Right atrium auricular region (tissue), 2 donors: ENCODE results near the gene HTR7. TPM values are rescaled to one million over a fixed set of nuclear protein-coding genes. Genes with fewer than 3 reads are reported as not detected.

Experiments
- DNase-seq: peaks from one replicate; pipeline ENCODE4 v3.0.0-alpha.2; 2019; ENCODE audit warnings: low spot score
- H3K27ac ChIP-seq, 2 donors: fragments of 200-600 bp; sonication (generic); 1 replicate in 1 of 2; 2 replicates in 1 of 2; pipeline ENCODE4 v1.5.1; 2016 to 2019
- H3K27me3 ChIP-seq, 2 donors: fragments of 200-600 bp; sonication (generic); one replicate each; pipeline versions ENCODE4 v1.5.1 to v1.6.0; 2017 to 2019
- H3K36me3 ChIP-seq: fragments of 200-600 bp; sonication (generic); one replicate; pipeline ENCODE4 v1.5.1; 2016
- H3K4me1 ChIP-seq, 2 donors: fragments of 200-600 bp; sonication (generic); one replicate each; pipeline versions ENCODE4 v1.5.1 to v1.6.0; 2017 to 2019
- H3K4me3 ChIP-seq, 2 donors: fragments of 200-600 bp; sonication (generic); 1 replicate in 1 of 2; 2 replicates in 1 of 2; pipeline ENCODE4 v1.5.1; 2017 to 2019; ENCODE audit warnings: mild to moderate bottlenecking in 1 of 2, moderate library complexity in 1 of 2
- H3K9me3 ChIP-seq, 2 donors: fragments of 200-600 bp; sonication (generic); one replicate each; pipeline ENCODE4 v1.5.1; 2019
- CTCF ChIP-seq, 2 donors: fragments of 200-600 bp; sonication (generic); IDR thresholded peaks; one replicate each; pipeline ENCODE4 v1.5.1; 2019; ENCODE audit warnings: antibody characterized with exemption in 2 of 2
- total RNA-seq, 2 donors: library from RNA; depleted of rRNA; stranded (reverse); fragments of >200 nt; gene quantifications; one replicate each; pipeline ENCODE4 v1.1.0, GENCODE V29; 2016

HTR7 gene
- total RNA-seq, 2 donors from 2014 or later: 0.31 to 0.33 TPM

- H3K4me3 ChIP-seq: no peak overlapping the region
- no peak for TF ChIP-seq CTCF (IDR thresholded peaks at IDR 0.05)
- H3K4me1 ChIP-seq: no peaks in the 10 kb centered on the region
- no peak overlapping the region for H3K27ac ChIP-seq
- H3K9me3 ChIP-seq: no peaks in the 10 kb centered on the region
- no peak for DNase-seq
- H3K36me3 ChIP-seq: no peaks in the 10 kb centered on the region
- no peaks in the 10 kb centered on the region for H3K27me3 ChIP-seq
Observed at GRCh38 chr10:90777621-90778020, 80.2 kb downstream of the HTR7 start.

- H3K4me3 ChIP-seq: no peak overlapping the region
- H3K9me3 ChIP-seq: no peaks in the 10 kb centered on the region
- H3K27ac ChIP-seq: no peak overlapping the region
- DNase-seq: no peak
- H3K36me3 ChIP-seq: no peaks in the 10 kb centered on the region
- no peaks in the 10 kb centered on the region for H3K4me1 ChIP-seq
- no peaks in the 10 kb centered on the region for H3K27me3 ChIP-seq
- TF ChIP-seq CTCF (IDR thresholded peaks at IDR 0.05): no peak
Observed at GRCh38 chr10:90775351-90776028, 82.3 kb downstream of the HTR7 start.

DNA sequence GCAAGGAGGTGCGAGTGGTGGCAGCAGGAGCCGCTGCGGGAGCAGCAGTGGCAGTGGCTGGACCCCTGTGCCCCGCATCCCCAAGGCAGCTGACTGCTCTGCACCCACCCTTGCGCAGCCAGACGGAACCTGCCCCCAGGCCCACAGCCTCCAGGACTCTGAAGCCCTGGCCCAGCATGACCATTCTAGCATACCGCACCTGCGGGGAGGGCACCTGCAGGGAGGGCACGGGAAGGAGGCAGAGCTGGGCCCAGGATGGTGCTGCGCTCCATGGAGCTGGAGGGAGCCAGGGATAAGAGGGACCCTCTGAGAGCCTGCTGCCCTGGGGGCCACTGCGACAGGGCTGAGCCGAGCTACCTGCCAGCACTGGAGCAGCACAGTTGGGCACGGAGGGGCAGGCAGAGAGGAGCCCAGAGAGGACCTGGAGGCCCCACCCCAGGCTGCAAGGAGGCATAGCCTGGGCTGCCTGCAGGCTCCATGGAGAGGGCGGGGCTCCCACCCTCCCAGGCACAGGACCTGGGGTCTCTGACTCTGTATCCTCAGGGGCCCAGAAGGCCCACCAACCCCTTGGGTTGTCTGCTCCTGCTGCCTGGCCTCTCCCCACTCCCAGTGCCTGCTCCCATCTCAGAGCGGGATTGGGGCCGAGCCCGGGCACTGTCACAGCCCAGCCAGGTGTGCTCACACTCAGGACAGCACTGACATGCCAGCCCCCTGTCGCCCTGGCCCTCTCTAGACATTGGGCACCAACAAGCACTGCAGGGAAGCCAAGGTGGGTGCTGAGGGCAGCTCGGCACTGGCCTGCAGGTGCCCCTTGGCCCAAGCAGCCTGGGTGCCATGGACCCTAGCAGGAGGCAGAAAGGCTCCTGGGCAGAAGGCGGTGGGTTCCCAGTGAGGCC is 87.6 kb downstream of the HTR7 start:
- H3K27ac ChIP-seq: no peak overlapping the region
- no peak overlapping the region for H3K4me3 ChIP-seq
- no peak for DNase-seq
- no peaks in the 10 kb centered on the region for H3K4me1 ChIP-seq
- no peak for TF ChIP-seq CTCF (IDR thresholded peaks at IDR 0.05)
- H3K9me3 ChIP-seq: no peaks in the 10 kb centered on the region
- no peaks in the 10 kb centered on the region for H3K36me3 ChIP-seq
- no peaks in the 10 kb centered on the region for H3K27me3 ChIP-seq

- H3K27me3 ChIP-seq: no peaks in the 10 kb centered on the region
- H3K4me3 ChIP-seq: no peak overlapping the region
- H3K9me3 ChIP-seq: no peaks in the 10 kb centered on the region
- no peaks in the 10 kb centered on the region for H3K36me3 ChIP-seq
- TF ChIP-seq CTCF (IDR thresholded peaks at IDR 0.05): peak; percentile 33 to 73
- no peak overlapping the region for H3K27ac ChIP-seq
- no peaks in the 10 kb centered on the region for H3K4me1 ChIP-seq
- no peak for DNase-seq
Observed at GRCh38 chr10:90751107-90751997, 106.5 kb downstream of the HTR7 start.

DNA sequence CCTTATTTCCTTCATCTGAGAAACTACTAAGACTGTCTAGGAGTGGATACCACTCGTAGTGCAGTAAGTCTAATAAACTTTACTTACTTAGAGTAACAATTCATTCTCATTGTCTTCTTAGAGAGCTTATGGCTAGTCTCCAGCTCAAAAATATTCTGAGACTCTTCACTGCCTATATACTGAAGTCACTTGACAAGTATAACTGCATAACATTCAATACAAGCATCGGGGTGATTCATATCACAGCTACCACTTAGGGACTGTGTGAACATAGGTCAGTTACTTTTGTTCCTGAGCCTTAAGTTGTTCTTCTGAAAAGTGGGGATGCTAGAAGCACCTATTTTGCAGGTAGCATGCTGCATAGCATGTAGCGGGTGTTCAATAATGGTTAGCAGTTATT is 111.0 kb downstream of the HTR7 start:
- no peaks in the 10 kb centered on the region for H3K27me3 ChIP-seq
- no peaks in the 10 kb centered on the region for H3K4me1 ChIP-seq
- DNase-seq: no peak
- H3K36me3 ChIP-seq: no peaks in the 10 kb centered on the region
- H3K4me3 ChIP-seq: no peak overlapping the region
- H3K27ac ChIP-seq: no peak overlapping the region
- no peak for TF ChIP-seq CTCF (IDR thresholded peaks at IDR 0.05)
- no peaks in the 10 kb centered on the region for H3K9me3 ChIP-seq
